ENCODE data around the gene RNASEH1. TPM values are rescaled to one million over a fixed set of nuclear protein-coding genes. Genes with fewer than 3 reads are reported as not detected.

Gene RNASEH1
- total and polyA plus RNA-seq, 2 of the 13 experiments (the other 11 are each of a cell fraction or from before 2014, with no cell fraction given) = 14.5 to 57.4 TPM

DNA sequence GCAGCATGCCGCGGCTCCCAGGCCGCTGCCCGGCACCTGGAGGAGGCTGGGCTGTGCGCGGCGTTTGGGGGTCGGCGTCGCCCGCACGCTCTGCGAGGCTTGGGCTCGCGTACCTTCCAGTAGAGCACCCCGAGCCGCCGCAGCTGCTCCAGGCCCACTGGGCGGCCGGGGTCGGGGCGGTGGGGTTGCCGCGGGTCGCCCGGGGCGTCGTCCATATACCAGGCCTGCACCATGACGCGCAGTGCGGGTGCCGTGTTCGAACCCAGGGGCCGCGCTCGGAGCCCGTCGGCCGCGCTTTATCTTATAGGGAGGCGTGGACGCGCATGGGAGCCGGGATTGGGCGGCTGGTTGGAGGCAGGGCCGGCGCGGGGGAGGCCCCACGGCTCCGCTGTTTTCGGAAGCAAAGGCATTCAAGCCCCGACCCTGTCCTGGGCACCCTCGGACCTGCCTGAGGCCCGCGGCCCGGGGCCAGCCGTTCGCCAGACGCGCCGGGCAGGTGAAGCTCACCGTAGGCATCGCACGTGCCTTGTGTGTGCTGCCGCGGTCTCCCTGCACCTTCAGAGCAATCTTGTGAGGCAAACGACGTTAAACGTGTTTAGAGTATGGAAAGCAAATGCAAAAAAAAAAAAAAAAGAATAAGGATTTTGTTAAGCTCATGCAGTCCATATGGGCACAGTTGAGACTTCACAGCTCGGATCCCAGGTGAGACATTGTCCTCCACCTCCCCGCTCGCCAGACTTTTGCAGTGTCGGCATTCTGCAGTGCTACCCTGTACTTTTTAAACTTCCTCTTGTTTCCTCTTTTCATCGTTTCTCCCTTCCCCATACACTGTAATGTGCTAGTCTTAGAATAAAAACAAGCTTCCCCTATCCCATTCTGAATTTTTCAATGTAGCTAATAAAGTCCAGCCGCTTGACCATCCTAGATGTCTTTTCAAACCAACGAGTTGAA lies 38.6 kb downstream of the RNASEH1 start, which contains the start of gene ADI1 (continued):
- TF ChIP-seq, protein P1, sequence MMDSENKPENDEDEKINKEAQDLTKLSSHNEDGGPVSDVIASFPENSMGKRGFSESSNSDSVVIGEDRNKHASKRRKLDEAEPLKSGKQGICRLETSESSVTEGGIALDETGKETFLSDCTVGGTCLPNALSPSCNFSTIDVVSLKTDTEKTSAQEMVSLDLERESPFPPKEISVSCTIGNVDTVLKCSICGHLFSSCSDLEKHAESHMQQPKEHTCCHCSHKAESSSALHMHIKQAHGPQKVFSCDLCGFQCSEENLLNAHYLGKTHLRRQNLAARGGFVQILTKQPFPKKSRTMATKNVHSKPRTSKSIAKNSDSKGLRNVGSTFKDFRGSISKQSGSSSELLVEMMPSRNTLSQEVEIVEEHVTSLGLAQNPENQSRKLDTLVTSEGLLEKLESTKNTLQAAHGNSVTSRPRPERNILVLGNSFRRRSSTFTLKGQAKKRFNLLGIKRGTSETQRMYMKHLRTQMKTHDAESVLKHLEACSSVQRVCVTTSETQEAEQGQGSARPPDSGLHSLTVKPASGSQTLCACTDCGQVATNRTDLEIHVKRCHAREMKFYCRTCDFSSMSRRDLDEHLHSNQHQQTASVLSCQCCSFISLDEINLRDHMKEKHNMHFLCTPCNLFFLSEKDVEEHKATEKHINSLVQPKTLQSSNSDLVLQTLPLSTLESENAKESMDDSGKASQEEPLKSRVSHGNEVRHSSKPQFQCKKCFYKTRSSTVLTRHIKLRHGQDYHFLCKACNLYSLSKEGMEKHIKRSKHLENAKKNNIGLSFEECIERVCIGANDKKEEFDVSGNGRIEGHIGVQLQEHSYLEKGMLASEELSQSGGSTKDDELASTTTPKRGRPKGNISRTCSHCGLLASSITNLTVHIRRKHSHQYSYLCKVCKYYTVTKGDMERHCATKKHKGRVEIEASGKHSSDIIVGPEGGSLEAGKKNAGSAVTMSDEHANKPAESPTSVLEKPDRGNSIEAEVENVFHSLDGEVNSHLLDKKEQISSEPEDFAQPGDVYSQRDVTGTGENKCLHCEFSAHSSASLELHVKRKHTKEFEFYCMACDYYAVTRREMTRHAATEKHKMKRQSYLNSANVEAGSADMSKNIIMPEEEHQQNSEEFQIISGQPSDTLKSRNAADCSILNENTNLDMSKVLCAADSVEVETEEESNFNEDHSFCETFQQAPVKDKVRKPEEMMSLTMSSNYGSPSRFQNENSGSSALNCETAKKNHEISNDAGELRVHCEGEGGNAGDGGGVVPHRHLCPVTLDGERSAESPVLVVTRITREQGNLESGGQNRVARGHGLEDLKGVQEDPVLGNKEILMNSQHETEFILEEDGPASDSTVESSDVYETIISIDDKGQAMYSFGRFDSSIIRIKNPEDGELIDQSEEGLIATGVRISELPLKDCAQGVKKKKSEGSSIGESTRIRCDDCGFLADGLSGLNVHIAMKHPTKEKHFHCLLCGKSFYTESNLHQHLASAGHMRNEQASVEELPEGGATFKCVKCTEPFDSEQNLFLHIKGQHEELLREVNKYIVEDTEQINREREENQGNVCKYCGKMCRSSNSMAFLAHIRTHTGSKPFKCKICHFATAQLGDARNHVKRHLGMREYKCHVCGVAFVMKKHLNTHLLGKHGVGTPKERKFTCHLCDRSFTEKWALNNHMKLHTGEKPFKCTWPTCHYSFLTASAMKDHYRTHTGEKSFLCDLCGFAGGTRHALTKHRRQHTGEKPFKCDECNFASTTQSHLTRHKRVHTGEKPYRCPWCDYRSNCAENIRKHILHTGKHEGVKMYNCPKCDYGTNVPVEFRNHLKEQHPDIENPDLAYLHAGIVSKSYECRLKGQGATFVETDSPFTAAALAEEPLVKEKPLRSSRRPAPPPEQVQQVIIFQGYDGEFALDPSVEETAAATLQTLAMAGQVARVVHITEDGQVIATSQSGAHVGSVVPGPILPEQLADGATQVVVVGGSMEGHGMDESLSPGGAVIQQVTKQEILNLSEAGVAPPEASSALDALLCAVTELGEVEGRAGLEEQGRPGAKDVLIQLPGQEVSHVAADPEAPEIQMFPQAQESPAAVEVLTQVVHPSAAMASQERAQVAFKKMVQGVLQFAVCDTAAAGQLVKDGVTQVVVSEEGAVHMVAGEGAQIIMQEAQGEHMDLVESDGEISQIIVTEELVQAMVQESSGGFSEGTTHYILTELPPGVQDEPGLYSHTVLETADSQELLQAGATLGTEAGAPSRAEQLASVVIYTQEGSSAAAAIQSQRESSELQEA (CRISPR knock-in tag; IDR thresholded peaks at IDR 0.05; ENCODE audit: not compliant biosample characterization) = peak; percentile 100
- TF ChIP-seq ZNF207 (IDR thresholded peaks at IDR 0.05; ENCODE audit: borderline replicate concordance) = no peak
- no peak for TF ChIP-seq ATAD3A (CRISPR knock-in tag; IDR thresholded peaks at IDR 0.05)
- TF ChIP-seq, protein P2, sequence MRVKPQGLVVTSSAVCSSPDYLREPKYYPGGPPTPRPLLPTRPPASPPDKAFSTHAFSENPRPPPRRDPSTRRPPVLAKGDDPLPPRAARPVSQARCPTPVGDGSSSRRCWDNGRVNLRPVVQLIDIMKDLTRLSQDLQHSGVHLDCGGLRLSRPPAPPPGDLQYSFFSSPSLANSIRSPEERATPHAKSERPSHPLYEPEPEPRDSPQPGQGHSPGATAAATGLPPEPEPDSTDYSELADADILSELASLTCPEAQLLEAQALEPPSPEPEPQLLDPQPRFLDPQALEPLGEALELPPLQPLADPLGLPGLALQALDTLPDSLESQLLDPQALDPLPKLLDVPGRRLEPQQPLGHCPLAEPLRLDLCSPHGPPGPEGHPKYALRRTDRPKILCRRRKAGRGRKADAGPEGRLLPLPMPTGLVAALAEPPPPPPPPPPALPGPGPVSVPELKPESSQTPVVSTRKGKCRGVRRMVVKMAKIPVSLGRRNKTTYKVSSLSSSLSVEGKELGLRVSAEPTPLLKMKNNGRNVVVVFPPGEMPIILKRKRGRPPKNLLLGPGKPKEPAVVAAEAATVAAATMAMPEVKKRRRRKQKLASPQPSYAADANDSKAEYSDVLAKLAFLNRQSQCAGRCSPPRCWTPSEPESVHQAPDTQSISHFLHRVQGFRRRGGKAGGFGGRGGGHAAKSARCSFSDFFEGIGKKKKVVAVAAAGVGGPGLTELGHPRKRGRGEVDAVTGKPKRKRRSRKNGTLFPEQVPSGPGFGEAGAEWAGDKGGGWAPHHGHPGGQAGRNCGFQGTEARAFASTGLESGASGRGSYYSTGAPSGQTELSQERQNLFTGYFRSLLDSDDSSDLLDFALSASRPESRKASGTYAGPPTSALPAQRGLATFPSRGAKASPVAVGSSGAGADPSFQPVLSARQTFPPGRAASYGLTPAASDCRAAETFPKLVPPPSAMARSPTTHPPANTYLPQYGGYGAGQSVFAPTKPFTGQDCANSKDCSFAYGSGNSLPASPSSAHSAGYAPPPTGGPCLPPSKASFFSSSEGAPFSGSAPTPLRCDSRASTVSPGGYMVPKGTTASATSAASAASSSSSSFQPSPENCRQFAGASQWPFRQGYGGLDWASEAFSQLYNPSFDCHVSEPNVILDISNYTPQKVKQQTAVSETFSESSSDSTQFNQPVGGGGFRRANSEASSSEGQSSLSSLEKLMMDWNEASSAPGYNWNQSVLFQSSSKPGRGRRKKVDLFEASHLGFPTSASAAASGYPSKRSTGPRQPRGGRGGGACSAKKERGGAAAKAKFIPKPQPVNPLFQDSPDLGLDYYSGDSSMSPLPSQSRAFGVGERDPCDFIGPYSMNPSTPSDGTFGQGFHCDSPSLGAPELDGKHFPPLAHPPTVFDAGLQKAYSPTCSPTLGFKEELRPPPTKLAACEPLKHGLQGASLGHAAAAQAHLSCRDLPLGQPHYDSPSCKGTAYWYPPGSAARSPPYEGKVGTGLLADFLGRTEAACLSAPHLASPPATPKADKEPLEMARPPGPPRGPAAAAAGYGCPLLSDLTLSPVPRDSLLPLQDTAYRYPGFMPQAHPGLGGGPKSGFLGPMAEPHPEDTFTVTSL (CRISPR knock-in tag; IDR thresholded peaks at IDR 0.05; ENCODE audit: borderline replicate concordance) = peak; percentile 73
- peak; percentile 76 for TF ChIP-seq RAD21 (CRISPR knock-in tag; IDR thresholded peaks at IDR 0.05)
- TF ChIP-seq, protein P3, sequence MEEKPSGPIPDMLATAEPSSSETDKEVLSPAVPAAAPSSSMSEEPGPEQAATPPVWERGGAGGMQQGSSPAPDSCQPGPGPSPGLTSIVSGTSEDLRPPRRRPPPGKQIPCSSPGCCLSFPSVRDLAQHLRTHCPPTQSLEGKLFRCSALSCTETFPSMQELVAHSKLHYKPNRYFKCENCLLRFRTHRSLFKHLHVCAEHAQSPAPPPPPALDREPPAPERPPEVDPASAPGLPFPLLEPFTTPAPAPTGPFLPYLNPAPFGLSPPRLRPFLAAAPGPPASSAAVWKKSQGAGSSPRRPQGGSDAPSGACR (CRISPR knock-in tag; IDR thresholded peaks at IDR 0.05) = peak; percentile 87
- TF ChIP-seq NFRKB (IDR thresholded peaks at IDR 0.05) = no peak
- peak; percentile 92 for TF ChIP-seq SRY (CRISPR knock-in tag; IDR thresholded peaks at IDR 0.05)
- TF ChIP-seq ZNF558 (CRISPR knock-in tag; IDR thresholded peaks at IDR 0.05; ENCODE audit: borderline replicate concordance) = peak; percentile 90; the same call in 1 of the 2 replicates

Measured in HepG2 (cell line).